C4-2B (cell line): Measurements from ENCODE around the gene POLR2H.

Experiments used
- H3K27ac ChIP-seq: fragments of 450-650 bp; 2 replicates; pipeline ENCODE4 v1.5.1; 2017
- ZFX ChIP-seq: fragments of 450-650 bp; IDR thresholded peaks from 2 replicates; pipeline ENCODE4 v1.6.1; 2017
- TF ChIP-seq, protein P1 (sequence below): fragments of 450-650 bp; conservative IDR thresholded peaks from 2 replicates; pipeline ENCODE4 v1.5.1; 2017; ENCODE audit warnings: mild to moderate bottlenecking

POLR2H gene

DNA sequence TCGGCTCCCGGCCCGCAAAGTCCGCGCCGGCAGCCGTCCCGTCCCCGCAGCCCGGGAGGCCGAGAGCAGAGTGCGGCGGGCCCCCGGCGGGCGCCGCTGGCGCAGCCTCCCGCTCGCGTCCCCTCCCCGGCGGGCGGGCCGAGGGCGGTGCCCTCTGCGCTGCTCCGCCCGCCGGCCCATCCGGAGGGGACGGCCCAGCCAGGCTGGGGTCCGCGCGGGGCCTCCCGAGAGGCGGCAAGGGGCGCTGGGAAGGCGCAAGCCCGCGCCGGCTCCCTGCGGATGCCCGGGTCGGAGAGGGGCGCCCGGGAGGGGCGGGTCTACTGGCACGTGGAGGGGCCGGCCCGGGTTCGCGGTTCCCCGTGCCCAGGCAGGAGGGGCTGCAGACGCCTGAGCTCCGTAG is at the start of gene POLR2H, which contains the start of gene CLCN2:
Gene POLR2H, plus strand, starts transcription at position 179 of the 400 bp plus-strand sequence. CDS start 1,783 bp downstream, outside the sequence.
Gene CLCN2, minus strand, starts transcription at position 74 of the 400 bp plus-strand sequence. CDS start 126 bp downstream, outside the sequence.
- TF ChIP-seq, protein P1, sequence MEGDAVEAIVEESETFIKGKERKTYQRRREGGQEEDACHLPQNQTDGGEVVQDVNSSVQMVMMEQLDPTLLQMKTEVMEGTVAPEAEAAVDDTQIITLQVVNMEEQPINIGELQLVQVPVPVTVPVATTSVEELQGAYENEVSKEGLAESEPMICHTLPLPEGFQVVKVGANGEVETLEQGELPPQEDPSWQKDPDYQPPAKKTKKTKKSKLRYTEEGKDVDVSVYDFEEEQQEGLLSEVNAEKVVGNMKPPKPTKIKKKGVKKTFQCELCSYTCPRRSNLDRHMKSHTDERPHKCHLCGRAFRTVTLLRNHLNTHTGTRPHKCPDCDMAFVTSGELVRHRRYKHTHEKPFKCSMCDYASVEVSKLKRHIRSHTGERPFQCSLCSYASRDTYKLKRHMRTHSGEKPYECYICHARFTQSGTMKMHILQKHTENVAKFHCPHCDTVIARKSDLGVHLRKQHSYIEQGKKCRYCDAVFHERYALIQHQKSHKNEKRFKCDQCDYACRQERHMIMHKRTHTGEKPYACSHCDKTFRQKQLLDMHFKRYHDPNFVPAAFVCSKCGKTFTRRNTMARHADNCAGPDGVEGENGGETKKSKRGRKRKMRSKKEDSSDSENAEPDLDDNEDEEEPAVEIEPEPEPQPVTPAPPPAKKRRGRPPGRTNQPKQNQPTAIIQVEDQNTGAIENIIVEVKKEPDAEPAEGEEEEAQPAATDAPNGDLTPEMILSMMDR, result no peak
- TF ChIP-seq ZFX, result 0 out of 2 replicates have a peak, but pooled peaks have one; percentile 32
- peak within 1 kb of the TSS; percentile 96 for H3K27ac ChIP-seq

DNA sequence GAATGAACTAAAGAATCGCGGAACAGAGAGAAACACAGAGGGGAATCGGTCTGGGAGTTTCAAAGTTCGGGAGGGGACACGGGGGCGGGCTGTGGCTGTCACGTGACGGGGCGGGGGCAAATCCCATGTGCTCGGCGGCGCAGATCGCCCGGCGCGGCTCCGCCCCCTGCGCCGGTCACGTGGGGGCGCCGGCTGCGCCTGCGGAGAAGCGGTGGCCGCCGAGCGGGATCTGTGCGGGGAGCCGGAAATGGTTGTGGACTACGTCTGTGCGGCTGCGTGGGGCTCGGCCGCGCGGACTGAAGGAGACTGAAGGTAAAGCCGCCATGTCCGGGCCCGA is 47.2 kb upstream of the POLR2H start, which contains the start of gene EIF4G1:
Gene EIF4G1, plus strand, starts transcription at position 244 of the 337 bp plus-strand sequence. CDS start 1,191 bp downstream, outside the sequence.
- TF ChIP-seq ZFX, result no peak
- TF ChIP-seq, protein P1, result no peak
- H3K27ac ChIP-seq, result peak within 1 kb of the TSS; percentile 95

DNA sequence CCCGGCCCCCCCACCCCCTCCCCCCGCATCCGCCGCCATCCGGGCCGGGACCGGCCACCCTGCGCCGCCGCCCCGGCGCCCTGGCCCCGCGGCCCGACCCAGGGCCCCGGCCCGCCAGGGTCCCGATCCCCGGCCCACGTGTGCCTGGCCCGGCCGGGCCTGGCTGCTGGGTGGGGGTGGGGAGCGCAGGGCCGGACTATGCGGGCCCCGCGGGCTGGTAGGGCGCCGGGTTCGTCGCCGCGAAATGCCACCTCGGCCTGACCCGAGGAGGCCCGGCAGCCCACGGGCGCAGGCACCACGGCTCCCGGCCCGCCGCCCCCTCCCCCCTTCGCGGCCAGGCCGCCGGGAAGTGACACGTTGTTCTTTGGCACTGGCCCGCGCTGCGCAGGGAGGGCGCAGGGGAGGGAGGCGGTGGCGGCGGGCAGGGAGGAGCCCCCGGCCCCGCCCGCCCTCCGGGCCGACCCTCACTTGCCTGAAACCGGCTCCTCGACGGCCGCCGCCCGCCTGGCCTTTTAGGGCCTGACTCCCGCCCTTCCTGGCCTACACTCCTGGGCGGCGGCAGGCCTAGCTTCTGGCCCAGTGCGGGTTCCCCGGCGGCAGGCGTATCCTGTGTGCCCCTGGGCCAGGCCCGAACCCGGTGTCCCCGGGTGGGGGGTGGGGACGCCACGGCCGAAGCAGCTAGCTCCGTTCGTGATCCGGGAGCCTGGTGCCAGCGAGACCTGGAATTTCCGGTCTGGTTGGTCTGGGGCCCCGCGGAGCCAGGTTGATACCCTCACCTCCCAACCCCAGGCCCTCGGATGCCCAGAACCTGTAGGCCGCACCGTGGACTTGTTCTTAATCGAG is 46.6 kb upstream of the POLR2H start:
- H3K27ac ChIP-seq, result peak overlapping the region; percentile 95
- TF ChIP-seq ZFX, result peak; percentile 94
- TF ChIP-seq, protein P1, result no peak

DNA sequence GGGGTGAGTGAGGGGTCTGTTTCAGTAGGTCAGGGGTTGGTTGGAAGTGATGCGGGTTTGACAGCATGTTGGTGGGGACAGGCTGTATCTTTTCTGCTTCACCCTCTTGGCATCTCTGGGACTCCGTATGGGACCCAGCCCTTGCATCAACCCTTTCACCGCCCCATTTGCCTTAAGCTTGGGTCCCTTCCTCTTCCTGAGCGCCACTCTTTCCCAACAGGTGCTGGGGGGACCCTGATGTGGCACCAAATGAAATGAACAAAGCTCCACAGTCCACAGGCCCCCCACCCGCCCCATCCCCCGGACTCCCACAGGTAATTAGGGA is 46.0 kb upstream of the POLR2H start:
- H3K27ac ChIP-seq, result peak overlapping the region; percentile 95

DNA sequence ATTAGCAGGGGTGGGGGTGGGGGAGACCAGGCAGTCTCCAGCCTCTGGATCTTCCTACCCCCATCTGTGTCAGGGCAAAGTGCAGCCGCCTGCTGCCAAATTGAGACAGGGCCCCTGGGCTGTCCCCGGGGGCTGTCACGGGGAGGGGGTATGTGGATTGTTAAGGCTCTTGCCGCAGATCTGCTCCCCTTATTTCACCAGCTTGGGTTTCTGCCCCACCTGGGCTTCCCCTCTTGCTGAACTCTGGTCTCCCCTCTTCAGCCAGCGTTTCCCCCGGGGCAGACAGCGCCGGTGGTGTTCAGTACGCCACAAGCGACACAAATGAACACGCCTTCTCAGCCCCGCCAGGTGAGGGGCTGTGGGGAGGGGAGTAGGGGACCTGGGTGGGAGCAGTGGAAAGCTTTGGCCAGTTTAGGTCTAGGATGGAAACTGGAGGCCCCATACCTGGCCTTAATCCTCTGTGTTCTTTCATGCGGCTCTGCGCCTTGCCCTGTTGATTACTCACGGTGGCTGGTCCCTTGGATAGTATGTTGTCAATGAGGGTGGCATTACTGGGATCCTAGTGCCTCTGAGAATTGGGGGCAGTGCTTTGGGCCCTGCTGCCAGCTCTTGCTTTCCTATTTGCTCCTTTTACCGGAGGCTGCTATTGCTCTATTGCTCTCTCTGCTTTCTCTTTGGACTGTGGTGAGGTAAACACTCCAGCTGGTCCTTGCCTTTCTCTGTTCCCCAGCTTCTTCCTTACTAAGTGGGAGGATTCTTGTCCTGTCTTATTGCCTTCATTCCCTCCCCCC is 45.4 kb upstream of the POLR2H start:
- TF ChIP-seq, protein P1, result no peak
- TF ChIP-seq ZFX, result no peak
- H3K27ac ChIP-seq, result peak overlapping the region; percentile 95

More for the DNA sequence above, 46.0 kb upstream of the POLR2H start:
- no peak for TF ChIP-seq ZFX
- TF ChIP-seq, protein P1, result no peak

DNA sequence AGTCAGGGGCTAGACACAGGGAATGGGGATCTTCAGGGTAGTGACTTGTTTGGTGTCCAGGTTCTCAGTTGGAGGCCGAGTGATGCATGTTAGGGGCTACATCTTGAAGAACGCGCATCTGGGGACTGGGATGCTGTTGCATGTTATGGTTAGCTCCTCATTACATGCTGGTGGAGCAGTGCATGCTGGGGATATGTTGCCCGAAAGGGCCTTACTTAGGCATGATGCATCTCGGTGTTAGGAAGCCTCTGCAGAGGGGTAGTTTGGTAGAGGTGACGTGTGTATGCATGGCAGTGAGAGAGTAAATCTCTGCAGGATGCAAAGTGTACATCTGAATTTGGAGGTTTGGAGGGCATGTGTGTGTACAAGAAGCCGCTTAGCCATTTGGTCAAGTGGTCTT is 44.7 kb upstream of the POLR2H start:
- no peak for TF ChIP-seq ZFX
- TF ChIP-seq, protein P1, result no peak

DNA sequence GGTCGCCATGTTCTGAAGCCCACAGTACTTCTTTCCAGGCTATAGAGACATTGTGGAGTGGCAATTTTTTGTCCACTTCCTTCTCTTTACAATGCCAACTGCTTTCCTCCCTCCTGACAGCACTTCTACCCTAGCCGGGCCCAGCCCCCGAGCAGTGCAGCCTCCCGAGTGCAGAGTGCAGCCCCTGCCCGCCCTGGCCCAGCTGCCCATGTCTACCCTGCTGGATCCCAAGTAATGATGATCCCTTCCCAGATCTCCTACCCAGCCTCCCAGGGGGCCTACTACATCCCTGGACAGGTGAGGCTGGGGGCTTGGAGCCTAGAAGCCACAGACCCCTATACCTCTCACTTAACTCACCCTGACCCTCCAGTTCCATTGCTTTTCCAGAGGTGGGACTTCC is 44.3 kb upstream of the POLR2H start:
- TF ChIP-seq, protein P1, result no peak
- TF ChIP-seq ZFX, result no peak
- H3K27ac ChIP-seq, result peak overlapping the region; percentile 95

More for the DNA sequence above, 44.7 kb upstream of the POLR2H start:
- H3K27ac ChIP-seq, result peak overlapping the region; percentile 95
